Naive thymus-derived CD4-positive, alpha-beta T cell (primary cell): ENCODE data around the gene SNAP23. TPM values are rescaled to one million over a fixed set of nuclear protein-coding genes. Genes with fewer than 3 reads are reported as not detected.
"Not testable (repeated sequence)": the region's sequence is repeated elsewhere in the genome, so short reads cannot be mapped to it uniquely, and the experiment has no call there.

ENCODE experiments used
- ATAC-seq: fragments of 150-1000 bp; cut with Tn5 transposase; 2 replicates; pipeline ENCODE4 v1.10.0; 2021; ENCODE audit warnings: mild to moderate bottlenecking, moderate library complexity
- CTCF ChIA-PET: fragments of 350-600 bp; sonication (Branson Sonifier 250); formaldehyde crosslinking; loops from one replicate; lab custom pipeline; 2021; ENCODE audit warnings: antibody characterized with exemption; lab: Charles Lee
- POLR2A ChIA-PET: fragments of 350-600 bp; sonication (Branson Sonifier 250); formaldehyde crosslinking; loops from one replicate; lab custom pipeline; 2021; ENCODE audit warnings: antibody characterized with exemption, inconsistent platforms; lab: Charles Lee
- DNase-seq, 9 donors: peaks; one replicate each; pipeline versions ENCODE4 v3.0.0 to v3.0.0-alpha.2; 2020 to 2022; ENCODE audit warnings: mixed read lengths in 1 of 9
- H3K27ac ChIP-seq: one replicate; pipeline ENCODE4 v1.7.0; 2013; ENCODE audit warnings: mild to moderate bottlenecking, low read depth, low read length, moderate library complexity
- H3K27me3 ChIP-seq, 2 donors: one replicate each; pipeline ENCODE4 v1.7.0; 2013; ENCODE audit warnings: low read length in 2 of 2, mild to moderate bottlenecking in 2 of 2, moderate library complexity in 2 of 2; ENCODE audit not compliant: control insufficient read depth in 2 of 2, insufficient read depth in 2 of 2
- H3K36me3 ChIP-seq, 3 experiments: 1 replicate in 2 of 3; 2 replicates in 1 of 3; pipeline ENCODE4 v1.7.0; 2013; ENCODE audit warnings: low read length in 3 of 3, mild to moderate bottlenecking in 3 of 3, moderate library complexity in 1 of 3; ENCODE audit not compliant: insufficient read depth in 3 of 3, control insufficient read depth in 2 of 3
- H3K4me1 ChIP-seq, 2 donors: one replicate each; pipeline ENCODE4 v1.7.0; 2013; ENCODE audit warnings: low read length in 2 of 2, mild to moderate bottlenecking in 2 of 2, moderate library complexity in 1 of 2; ENCODE audit not compliant: control insufficient read depth in 2 of 2, insufficient read depth in 2 of 2
- H3K4me3 ChIP-seq: 2 replicates; pipeline ENCODE4 v1.7.0; 2013; ENCODE audit warnings: mild to moderate bottlenecking, low read length
- H3K9me3 ChIP-seq, 3 experiments: 1 replicate in 2 of 3; 2 replicates in 1 of 3; pipeline ENCODE4 v1.7.0; 2013; ENCODE audit warnings: low read length in 3 of 3; ENCODE audit not compliant: control insufficient read depth in 2 of 3
- H3K27ac Mint-ChIP-seq, 9 donors: one replicate each; pipeline ENCODE4 v1.8.0; 2020 to 2022; ENCODE audit warnings: mixed read lengths in 9 of 9, mild to moderate bottlenecking in 8 of 9, moderate library complexity in 5 of 9, inconsistent platforms in 2 of 9
- H3K27me3 Mint-ChIP-seq, 5 donors: one replicate each; pipeline ENCODE4 v1.8.0; 2021 to 2022; ENCODE audit warnings: mixed read lengths in 5 of 5, mild to moderate bottlenecking in 1 of 5
- H3K36me3 Mint-ChIP-seq, 5 donors: one replicate each; pipeline ENCODE4 v1.8.0; 2020 to 2022; ENCODE audit warnings: mixed read lengths in 5 of 5, mild to moderate bottlenecking in 3 of 5, inconsistent platforms in 1 of 5
- H3K4me1 Mint-ChIP-seq, 7 donors: one replicate each; pipeline ENCODE4 v1.8.0; 2020 to 2022; ENCODE audit warnings: mixed read lengths in 7 of 7, mild to moderate bottlenecking in 3 of 7, inconsistent platforms in 1 of 7
- H3K4me3 Mint-ChIP-seq, 10 donors: one replicate each; pipeline ENCODE4 v1.8.0; 2020 to 2022; ENCODE audit warnings: mild to moderate bottlenecking in 10 of 10, mixed read lengths in 10 of 10, moderate library complexity in 6 of 10, inconsistent platforms in 2 of 10
- H3K9me3 Mint-ChIP-seq, 11 donors: one replicate each; pipeline ENCODE4 v1.8.0; 2020 to 2022; ENCODE audit warnings: mixed read lengths in 11 of 11, mild to moderate bottlenecking in 4 of 11, inconsistent platforms in 1 of 11, moderate library complexity in 1 of 11
- intact Hi-C, 2 donors: fragments of 100-400 bp; cut with micrococcal nuclease; formaldehyde crosslinking; loops; one replicate each; pipeline ENCODE4 v1.15.1; 2023
- polyA plus RNA-seq, 2 donors: library from polyadenylated mRNA; unstranded; fragments of 300-500 nt; fragmentation: Illumina TruSeq; gene quantifications; one replicate each; pipeline ENCODE4 v1.2.3, GENCODE V29; 2021
- total RNA-seq, 6 experiments: library from RNA in 5 of 6; stranded (reverse) in 5 of 6; gene quantifications; 1 replicate in 5 of 6; 2 replicates in 1 of 6; pipeline ENCODE4 v1.2.3 and lab custom pipeline; 2021 to 2026

Gene SNAP23
- total and polyA plus RNA-seq, 7 experiments from 2014 or later = 60.0 to 80.0 (median 70.6) TPM

DNA sequence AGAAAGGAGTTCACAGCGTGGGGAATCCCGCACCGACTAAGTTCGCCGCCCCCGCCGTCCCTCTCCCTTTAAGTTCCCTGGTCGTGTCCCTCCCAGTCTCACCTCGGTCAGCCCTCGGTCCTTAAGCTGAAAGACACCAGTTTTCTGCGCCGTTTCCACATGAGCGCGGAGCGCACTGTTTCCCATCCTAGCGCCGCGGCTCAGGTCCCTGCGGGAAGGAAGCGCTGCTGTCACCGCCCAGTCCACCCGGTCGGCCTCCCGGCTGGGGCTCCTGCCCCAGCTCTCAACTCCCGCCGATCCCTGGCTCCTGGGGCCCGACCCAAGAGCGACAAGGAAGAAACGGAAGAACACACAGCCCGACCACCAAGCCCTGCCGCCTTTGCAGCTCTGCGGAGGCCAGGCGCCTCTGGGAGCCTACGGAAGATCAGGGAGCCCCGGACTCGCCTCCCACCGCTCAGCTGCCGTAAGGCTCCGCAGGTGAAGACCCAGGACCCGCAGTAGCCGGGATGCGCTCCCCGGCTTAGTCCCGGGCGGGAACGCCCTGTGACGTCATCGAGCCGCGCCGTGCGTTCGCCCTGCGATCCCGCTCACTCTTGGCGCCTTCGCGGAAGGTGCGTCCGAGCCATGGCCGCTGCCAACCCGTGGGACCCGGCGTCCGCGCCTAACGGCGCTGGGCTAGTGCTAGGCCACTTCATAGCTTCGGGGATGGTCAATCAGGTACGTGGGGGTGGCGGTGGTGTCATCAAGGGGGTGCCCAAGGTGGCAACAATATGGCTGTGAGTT lies 53.0 kb downstream of the SNAP23 start, which contains the start of the genes HAUS2 and LRRC57:
HAUS2 (plus strand) TSS at position 590 of the 783 bp plus-strand sequence; CDS start at position 625, 35 bp downstream.
LRRC57 (minus strand) TSS at position 545 of the 783 bp plus-strand sequence; CDS start at position 186, 359 bp downstream.
- peaks cover 29 to 62% (median 51%) of the 10 kb centered on the region in 7 donors for H3K4me1 Mint-ChIP-seq
- peaks cover 21 to 23% of the 10 kb centered on the region in 2 donors for H3K4me1 ChIP-seq

DNA sequence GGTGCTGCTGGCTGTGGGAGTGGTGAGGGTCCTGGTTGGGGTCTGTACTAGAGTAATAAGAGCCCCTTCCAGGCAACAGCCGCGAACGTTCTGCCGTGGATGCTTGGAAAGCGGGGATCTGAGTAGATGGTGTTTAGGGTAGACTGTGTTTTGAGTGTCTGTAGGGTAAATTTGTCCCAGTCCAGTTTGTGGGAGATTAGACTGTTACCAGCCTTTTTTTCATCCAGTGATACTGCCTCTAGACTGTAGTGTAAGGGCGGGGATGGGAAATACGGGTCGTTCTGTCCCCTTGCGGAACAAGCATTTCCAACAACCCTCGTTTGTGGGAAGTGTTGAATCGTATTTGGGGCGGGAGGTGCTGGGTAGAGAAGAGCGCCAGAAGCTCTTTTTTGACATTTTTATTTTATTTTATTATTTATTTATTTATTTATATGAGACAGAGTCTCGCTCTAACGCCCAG lies 53.6 kb downstream of the SNAP23 start:
- CTCF ChIA-PET = interaction anchor here (0.6 kb wide), 1 partner anchor 412 kb away, joined by 3 read pairs; no protein-coding TSS in a partner anchor
- ATAC-seq = peak; percentile 67

More for the DNA sequence above, 53.0 kb downstream of the SNAP23 start, which contains the start of the genes HAUS2 and LRRC57:
- H3K27ac ChIP-seq = peak within 1 kb of the TSS; percentile 93
- intact Hi-C loops = loop anchor here (1.0 to 10.0 kb wide), 8 partner anchors 27 to 373 kb away; partner anchors contain the start of genes GANC (in 2 of the 2), STARD9 (in 2 of the 2), TMEM87A (in 2 of the 2) and SNAP23 (in 1 of the 2)
- peaks cover 0 to 20% (median 0%) of the 10 kb centered on the region in 3 experiments for H3K36me3 ChIP-seq
- Mint-ChIP-seq H3K27me3 (no peaks in the 10 kb centered on the region), H3K4me3 (peak within 1 kb of the TSS; percentile 93 to 99 (median 96)), H3K27ac (peak within 1 kb of the TSS; percentile 95 to 99 (median 97)), H3K36me3 (peaks cover 0 to 17% (median 4%) of the 10 kb centered on the region in 5 donors), H3K9me3 (peaks cover 0 to 4% (median 0%) of the 10 kb centered on the region in 11 donors)
- ChIA-PET POLR2A (interaction anchor here (0.6 to 3.5 kb wide), 16 partner anchors 9 to 775 kb away, joined by 3 to 18 read pairs (median 4); partner anchors contain the start of genes SNAP23, STARD9 and ZNF106), CTCF (interaction anchor here (0.8 to 1.1 kb wide), 2 partner anchors 33 to 103 kb away, joined by 3 read pairs; no protein-coding TSS in a partner anchor)
- H3K27me3 ChIP-seq = no peaks in the 10 kb centered on the region
- H3K9me3 ChIP-seq = no peaks in the 10 kb centered on the region
- ATAC-seq (peak; percentile 89), DNase-seq (peak; percentile 79 to 93 (median 86))
- H3K4me3 ChIP-seq = peak within 1 kb of the TSS; percentile 86

DNA sequence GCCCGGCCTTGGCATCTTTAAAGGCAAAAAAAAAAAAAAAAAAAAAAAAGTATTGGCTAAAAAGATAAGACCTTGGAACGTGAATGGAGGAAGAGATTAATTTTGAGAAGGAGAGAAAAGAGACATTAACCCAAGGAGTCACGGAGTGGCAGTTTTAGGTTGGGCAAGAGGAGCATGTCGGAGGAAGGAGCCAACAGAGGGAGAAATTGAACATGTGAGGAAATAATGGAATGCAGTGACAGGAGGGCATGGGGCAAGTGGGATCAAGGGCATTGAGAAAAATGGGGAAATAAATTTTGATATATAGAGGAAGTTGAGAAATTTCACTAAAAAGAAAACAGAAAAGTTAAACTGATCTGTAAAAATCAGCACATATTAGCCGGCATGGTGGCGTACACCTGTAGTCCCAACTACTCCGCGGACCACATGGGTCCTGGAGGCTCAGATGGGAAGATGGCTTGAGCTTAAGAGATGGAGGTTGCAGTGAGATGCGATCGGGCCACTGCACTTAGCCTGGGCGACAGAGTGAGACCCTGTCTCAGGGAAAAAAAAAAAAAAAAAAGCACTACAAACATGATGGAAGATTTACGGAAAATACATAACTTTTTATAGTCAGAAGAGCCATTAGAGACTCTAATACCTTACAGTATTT lies 54.4 kb downstream of the SNAP23 start:
- DNase-seq (no peak), ATAC-seq (no peak)
- peaks cover 21 to 23% of the 10 kb centered on the region in 2 donors for H3K4me1 ChIP-seq
- ChIA-PET POLR2A (interaction anchor here (0.9 to 3.5 kb wide), 5 partner anchors 17 to 54 kb away, joined by 3 to 18 read pairs (median 5); partner anchors contain the start of gene SNAP23), CTCF (interaction anchor here (0.7 kb wide), 1 partner anchor 19 kb away, joined by 5 read pairs; no protein-coding TSS in a partner anchor)
- Mint-ChIP-seq H3K4me3 (peak overlapping the region; percentile 75 to 97 (median 94)), H3K4me1 (peaks cover 37 to 73% (median 60%) of the 10 kb centered on the region in 7 donors), H3K9me3 (peaks cover 0 to 4% (median 0%) of the 10 kb centered on the region in 11 donors), H3K27ac (peak overlapping the region; percentile 45 to 98 (median 68)), H3K36me3 (peaks cover 0 to 17% (median 6%) of the 10 kb centered on the region in 5 donors), H3K27me3 (no peaks in the 10 kb centered on the region)
- H3K36me3 ChIP-seq = peaks cover 0 to 10% (median 0%) of the 10 kb centered on the region in 3 experiments
- no peaks in the 10 kb centered on the region for H3K9me3 ChIP-seq
- no peaks in the 10 kb centered on the region for H3K27me3 ChIP-seq
- intact Hi-C loops = loop anchor here (1.0 to 10.0 kb wide), 2 partner anchors 55 kb away; partner anchors contain the start of gene SNAP23 (in 1 of the 2)
- peak overlapping the region; percentile 93 for H3K27ac ChIP-seq
- H3K4me3 ChIP-seq = no peak overlapping the region

More for the DNA sequence above, 53.6 kb downstream of the SNAP23 start:
- H3K27ac ChIP-seq = peak overlapping the region; percentile 93
- peak overlapping the region; percentile 86 for H3K4me3 ChIP-seq
- peaks cover 34 to 68% (median 58%) of the 10 kb centered on the region in 7 donors for H3K4me1 Mint-ChIP-seq
- H3K36me3 ChIP-seq = peaks cover 0 to 14% (median 0%) of the 10 kb centered on the region in 3 experiments
- H3K4me3 Mint-ChIP-seq = peak overlapping the region; percentile 93 to 99 (median 96)
- no peaks in the 10 kb centered on the region for H3K9me3 ChIP-seq
- H3K27ac Mint-ChIP-seq = peak overlapping the region; percentile 95 to 99 (median 97)
- peaks cover 21 to 23% of the 10 kb centered on the region in 2 donors for H3K4me1 ChIP-seq
- no peaks in the 10 kb centered on the region for H3K27me3 Mint-ChIP-seq
- intact Hi-C loops = loop anchor here (1.0 to 10.0 kb wide), 2 partner anchors 54 to 56 kb away; partner anchors contain the start of gene SNAP23 (in 1 of the 2)
- H3K9me3 Mint-ChIP-seq = peaks cover 0 to 4% (median 0%) of the 10 kb centered on the region in 11 donors
- DNase-seq = peak in 1 of 9 donors; percentile 38
- peaks cover 0 to 18% (median 6%) of the 10 kb centered on the region in 5 donors for H3K36me3 Mint-ChIP-seq
- H3K27me3 ChIP-seq = no peaks in the 10 kb centered on the region
- POLR2A ChIA-PET = interaction anchor here (0.6 to 3.5 kb wide), 12 partner anchors 10 to 774 kb away, joined by 3 to 18 read pairs (median 4); partner anchors contain the start of genes SNAP23, STARD9 and ZNF106

DNA sequence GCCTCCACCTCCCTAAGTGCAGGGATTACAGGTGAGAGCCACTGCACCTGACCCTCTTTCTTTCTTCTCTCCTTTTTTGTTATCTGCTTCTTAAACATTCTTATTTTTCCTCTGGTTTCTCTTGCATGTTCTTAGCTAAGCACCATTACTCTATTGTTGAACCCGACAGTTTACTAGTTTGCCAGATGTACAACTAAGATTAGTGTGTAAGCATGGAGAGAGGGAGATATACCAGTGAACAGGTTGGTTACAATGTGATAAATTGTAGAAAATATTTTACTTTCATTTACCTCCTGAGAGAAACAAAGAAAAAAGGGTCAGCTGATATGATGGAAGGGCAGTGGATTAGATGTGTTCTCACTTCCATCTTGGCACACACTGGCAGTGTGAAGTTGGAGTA lies 58.1 kb downstream of the SNAP23 start:
- Mint-ChIP-seq H3K27me3 (no peaks in the 10 kb centered on the region), H3K36me3 (peaks cover 4 to 11% (median 5%) of the 10 kb centered on the region in 5 donors), H3K4me3 (no peak overlapping the region), H3K9me3 (peaks cover 0 to 4% (median 0%) of the 10 kb centered on the region in 11 donors), H3K4me1 (peaks cover 17 to 49% (median 38%) of the 10 kb centered on the region in 7 donors), H3K27ac (peak overlapping the region in 2 of 9 donors; percentile 6)
- intact Hi-C loops = no loop called here
- H3K4me3 ChIP-seq = no peak overlapping the region
- H3K27me3 ChIP-seq = no peaks in the 10 kb centered on the region
- no peaks in the 10 kb centered on the region for H3K9me3 ChIP-seq
- no peak overlapping the region for H3K27ac ChIP-seq
- H3K4me1 ChIP-seq = peaks cover 3 to 9% of the 10 kb centered on the region in 2 donors
- ATAC-seq (no peak), DNase-seq (no peak)
- POLR2A ChIA-PET = interaction anchor here (0.7 kb wide), 1 partner anchor 278 kb away, joined by 3 read pairs; no protein-coding TSS in a partner anchor
- H3K36me3 ChIP-seq = peaks cover 0 to 5% (median 0%) of the 10 kb centered on the region in 3 experiments
- CTCF ChIA-PET = interaction anchor here (0.6 kb wide), 1 partner anchor 77 kb away, joined by 3 read pairs; no protein-coding TSS in a partner anchor

DNA sequence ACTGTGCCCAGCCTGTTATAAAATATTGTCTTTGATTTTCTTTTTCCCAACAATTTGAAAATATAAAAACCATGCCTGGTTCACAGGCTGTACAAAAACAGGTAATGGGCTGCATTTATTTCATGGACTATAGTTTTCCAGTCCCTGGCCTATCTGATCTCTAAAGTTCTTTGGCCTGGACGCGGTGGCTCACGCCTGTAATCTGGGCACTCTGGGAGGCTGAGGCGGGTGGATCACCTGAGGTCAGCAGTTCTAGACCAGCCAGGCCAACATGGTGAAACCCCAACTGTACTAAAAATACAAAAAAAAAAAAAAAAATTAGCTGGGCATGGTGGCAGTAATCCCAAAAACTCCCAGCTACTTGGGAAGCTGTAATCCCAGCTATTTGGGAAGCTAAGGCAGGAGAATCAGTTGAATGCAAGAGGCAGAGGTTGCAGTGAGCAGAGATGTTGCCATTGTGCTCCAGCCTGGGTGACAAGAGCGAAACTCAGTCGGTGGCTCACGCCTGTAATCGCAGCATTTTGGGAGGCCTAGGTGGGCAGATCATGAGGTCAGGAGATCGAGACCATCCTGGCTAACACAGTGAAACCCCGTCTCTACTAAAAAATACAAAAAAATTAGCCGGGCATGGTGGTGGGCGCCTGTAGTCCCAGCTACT lies 61.2 kb downstream of the SNAP23 start:
- intact Hi-C loops, H3K4me3 Mint-ChIP-seq, DNase-seq, H3K27ac ChIP-seq, H3K27me3 ChIP-seq, ATAC-seq, H3K27ac Mint-ChIP-seq, H3K4me3 ChIP-seq, H3K27me3 Mint-ChIP-seq, H3K4me1 ChIP-seq, H3K9me3 Mint-ChIP-seq, H3K9me3 ChIP-seq: not testable (repeated sequence)
- Mint-ChIP-seq H3K4me1 (peaks cover 7 to 26% (median 22%) of the 10 kb centered on the region in 7 donors), H3K36me3 (peaks cover 0 to 23% (median 12%) of the 10 kb centered on the region in 5 donors)
- H3K36me3 ChIP-seq = peaks cover 7 to 28% (median 16%) of the 10 kb centered on the region in 3 experiments
- CTCF ChIA-PET = interaction anchor here (0.7 kb wide), 2 partner anchors 22 to 52 kb away, joined by 3 to 4 read pairs; no protein-coding TSS in a partner anchor
- POLR2A ChIA-PET = interaction anchor here (0.7 kb wide), 1 partner anchor 77 kb away, joined by 3 read pairs; no protein-coding TSS in a partner anchor
